Endothelial cell of umbilical vein (primary cell): Measurements from ENCODE around the gene DOCK4. TPM values are rescaled to one million over a fixed set of nuclear protein-coding genes. Genes with fewer than 3 reads are reported as not detected.

Experiments used
- BruUV-seq: library from RNA; stranded (reverse); fragments of 400-500 nt; replicated peaks from 2 replicates; lab custom pipeline; 2021; lab: Mats Ljungman, UMichigan
- CTCF ChIA-PET: fragments of 300-600, 350-600 bp; sonication (Branson Sonifier 250); formaldehyde crosslinking; loops from one replicate; lab custom pipeline; 2021; ENCODE audit warnings: antibody characterized with exemption, inconsistent platforms; lab: Charles Lee
- POLR2A ChIA-PET: fragments of 300-600, 350-600 bp; sonication (Branson Sonifier 250); formaldehyde crosslinking; loops from one replicate; lab custom pipeline; 2021; ENCODE audit warnings: antibody characterized with exemption, inconsistent platforms; lab: Charles Lee
- DNase-seq: peaks from one replicate; pipeline ENCODE4 v3.0.0-alpha.2; 2011; ENCODE audit warnings: low read depth, low spot score
- FAIRE-seq: peaks from 2 replicates; lab custom pipeline; 2011; peaks lifted over from hg19 to GRCh38; lab: Jason Lieb, UNC
- H2AFZ ChIP-seq: 2 replicates; pipeline ENCODE4 v1.6.0; 2012; ENCODE audit warnings: low read depth, low read length, control low read depth, inconsistent platforms
- H3K27ac ChIP-seq: 2 replicates; pipeline ENCODE4 v1.5.1; 2011; ENCODE audit warnings: low read depth, mild to moderate bottlenecking, control low read depth, low read length, moderate library complexity; ENCODE audit not compliant: insufficient read depth
- H3K27me3 ChIP-seq, 2 experiments: 2 replicates each; pipeline versions ENCODE4 v1.6.0 to v1.6.1; 2011; ENCODE audit warnings: low read length in 2 of 2, mixed read lengths in 1 of 2; ENCODE audit not compliant: control insufficient read depth in 2 of 2, insufficient read depth in 2 of 2
- H3K36me3 ChIP-seq, 2 experiments: 2 replicates in 1 of 2; 3 replicates in 1 of 2; pipeline ENCODE4 v1.5.1; 2011; ENCODE audit warnings: low read length in 2 of 2, mild to moderate bottlenecking in 1 of 2, moderate library complexity in 1 of 2; ENCODE audit not compliant: control insufficient read depth in 2 of 2, insufficient read depth in 2 of 2; ENCODE audit errors: extremely low read depth in 1 of 2
- H3K4me1 ChIP-seq: 3 replicates; pipeline ENCODE4 v1.5.1; 2011; ENCODE audit warnings: mild to moderate bottlenecking, low read length; ENCODE audit not compliant: control insufficient read depth, insufficient read depth; ENCODE audit errors: extremely low read depth
- H3K4me2 ChIP-seq: 2 replicates; pipeline ENCODE4 v1.6.1; 2011; ENCODE audit warnings: low read length, control low read depth, mixed read lengths; ENCODE audit not compliant: insufficient read depth
- H3K4me3 ChIP-seq, 3 experiments: fragments of 200-600 bp in 1 of 3; sonication (generic), shearing (Covaris generic) in 1 of 3; replicated peaks in 1 of 3; 2 replicates each; pipeline ENCODE4 v1.5.1; 2011 to 2016; ENCODE audit warnings: control low read depth in 3 of 3, low read length in 3 of 3, mild to moderate bottlenecking in 2 of 3, inconsistent platforms in 1 of 3, low read depth in 1 of 3, moderate library complexity in 1 of 3; ENCODE audit not compliant: insufficient read depth in 1 of 3
- H3K79me2 ChIP-seq: 2 replicates; pipeline ENCODE4 v1.6.0; 2012; ENCODE audit warnings: low read length, inconsistent platforms; ENCODE audit not compliant: control insufficient read depth, insufficient read depth
- H3K9ac ChIP-seq: replicated peaks from 2 replicates; pipeline ENCODE3; 2011; ENCODE audit warnings: low read length, control low read depth; ENCODE audit not compliant: insufficient read depth; ENCODE audit errors: extremely low read depth
- H3K9me1 ChIP-seq: replicated peaks from 3 replicates; pipeline ENCODE4 v1.6.0; 2011; ENCODE audit warnings: mild to moderate bottlenecking, low read length; ENCODE audit not compliant: control insufficient read depth, insufficient read depth; ENCODE audit errors: extremely low read depth
- H3K9me3 ChIP-seq: replicated peaks from 2 replicates; pipeline ENCODE4 v1.5.1; 2012; ENCODE audit warnings: low read length, inconsistent platforms; ENCODE audit not compliant: control insufficient read depth, insufficient read depth
- H4K20me1 ChIP-seq: replicated peaks from 2 replicates; pipeline ENCODE3; 2011; ENCODE audit warnings: mild to moderate bottlenecking, low read length; ENCODE audit not compliant: control insufficient read depth, insufficient read depth; ENCODE audit errors: extremely low read depth
- EZH2 ChIP-seq: IDR thresholded peaks from 2 replicates; pipeline ENCODE4 v1.6.1; 2012; ENCODE audit warnings: borderline replicate concordance, low read depth, mild to moderate bottlenecking, moderate library complexity, low read length, inconsistent platforms; ENCODE audit not compliant: severe bottlenecking
- FOS ChIP-seq: IDR thresholded peaks from 2 replicates; pipeline ENCODE4 v1.6.1; 2011; ENCODE audit warnings: mild to moderate bottlenecking, low read length, moderate library complexity, borderline replicate concordance; ENCODE audit not compliant: insufficient read depth
- GATA2 ChIP-seq: IDR thresholded peaks from 2 replicates; pipeline ENCODE4 v1.7.0; 2011; ENCODE audit warnings: low read depth, mild to moderate bottlenecking, moderate library complexity, mixed read lengths, low read length; ENCODE audit not compliant: insufficient read length, insufficient read depth
- JUN ChIP-seq: IDR thresholded peaks from 2 replicates; pipeline ENCODE4 v1.6.1; 2011; ENCODE audit warnings: borderline replicate concordance, low read depth; ENCODE audit not compliant: insufficient read length, insufficient read depth
- MYC ChIP-seq: IDR thresholded peaks from one replicate; pipeline ENCODE4 v1.6.1; 2011; ENCODE audit warnings: mild to moderate bottlenecking, low read depth, low read length
- POLR2A ChIP-seq: IDR thresholded peaks from 2 replicates; pipeline ENCODE4 v1.6.1; 2012; ENCODE audit warnings: low read depth, mild to moderate bottlenecking, control low read depth, low read length
- POLR2AphosphoS5 ChIP-seq: IDR thresholded peaks from 2 replicates; pipeline ENCODE4 v1.6.1; 2012; ENCODE audit warnings: low read depth, mild to moderate bottlenecking, control low read depth, low read length, moderate library complexity; ENCODE audit not compliant: insufficient read depth
- dilution Hi-C: fragments of 300-500 bp; cut with MboI; formaldehyde crosslinking; loops from one replicate; pipeline ENCODE4 v1.15.0; 2019; ENCODE audit warnings: low sequenced_read_pairs; ENCODE audit not compliant: extremely low pct_ligation_motif_present
- intact Hi-C: fragments of 100-400 bp; cut with micrococcal nuclease; formaldehyde crosslinking; loops from one replicate; pipeline ENCODE4 v1.10.0; 2022
- polyA plus RNA-seq, 4 experiments: library from polyadenylated mRNA; depleted of rRNA in 3 of 4; stranded (reverse) in 3 of 4; unstranded in 1 of 4; fragments of >200 nt; gene quantifications; 2 replicates each; pipeline versions ENCODE4 v1.2.1 to v1.2.3, GENCODE V29; 2011 to 2012; ENCODE audit warnings: missing spikeins in 1 of 4
- total RNA-seq: library from RNA; stranded (reverse); gene quantifications from 2 replicates; pipeline ENCODE4 v1.2.3, GENCODE V29; 2021
- TF ChIP-seq, protein P1 (sequence below), 2 donors: IDR thresholded peaks; 1 replicate in 1 of 2; 2 replicates in 1 of 2; pipeline ENCODE4 v1.5.1; 2011; ENCODE audit warnings: low read length in 2 of 2, mild to moderate bottlenecking in 2 of 2, moderate library complexity in 2 of 2, control low read depth in 1 of 2, inconsistent platforms in 1 of 2, low read depth in 1 of 2; ENCODE audit not compliant: insufficient read depth in 1 of 2; ENCODE audit errors: extremely low read depth in 1 of 2
- TF ChIP-seq, protein P2 (sequence below): IDR thresholded peaks from 2 replicates; pipeline ENCODE4 v1.6.1; 2011; ENCODE audit not compliant: insufficient read depth, insufficient read length

The DOCK4 gene
- total and polyA plus RNA-seq, 2 donors (not counting 3 experiments of a cell fraction or from before 2014, with no cell fraction given): 47.4 to 164 TPM

DNA sequence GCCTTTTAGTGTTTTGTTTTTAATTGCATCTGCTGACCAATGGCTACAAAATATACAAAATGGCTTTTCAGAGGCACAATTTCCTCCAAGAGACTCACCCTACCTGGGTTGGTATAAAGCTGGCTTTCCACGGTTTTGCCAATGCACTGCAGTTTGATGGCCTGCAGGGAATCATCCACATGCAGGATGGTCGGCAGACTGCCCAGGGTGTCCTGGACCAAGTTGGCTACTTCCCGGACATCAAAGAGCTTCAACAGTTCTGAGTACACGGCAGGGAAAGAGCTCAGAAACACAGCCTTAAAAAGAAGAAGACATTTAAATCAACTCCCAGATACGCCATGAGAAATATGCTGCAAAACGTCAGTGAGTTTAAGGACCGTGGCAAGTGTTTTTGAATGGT, 342.9 kb downstream of the DOCK4 start:
- Histone ChIP-seq H3K27ac (no peak overlapping the region), H4K20me1 (no peaks in the 10 kb centered on the region), H3K4me1 (peaks cover 5% of the 10 kb centered on the region), H2AFZ (no peak overlapping the region), H3K9ac (no peak overlapping the region), H3K9me1 (no peaks in the 10 kb centered on the region), H3K27me3 (no peaks in the 10 kb centered on the region), H3K4me2 (no peak overlapping the region), H3K79me2 (no peaks in the 10 kb centered on the region), H3K9me3 (no peaks in the 10 kb centered on the region), H3K36me3 (peaks cover 27 to 30% of the 10 kb centered on the region in 2 experiments), H3K4me3 (no peak overlapping the region)
- DNase-seq (no peak), FAIRE-seq (no peak)
- dilution Hi-C loops (no loop called here), intact Hi-C loops (no loop called here)
- CTCF ChIA-PET: interaction anchor here (1.0 to 2.0 kb wide), 4 partner anchors 8 to 29 kb away, joined by 3 to 11 read pairs (median 4); no protein-coding TSS in a partner anchor
- POLR2A ChIA-PET: interaction anchor here (1.4 kb wide), 1 partner anchor 10 kb away, joined by 4 read pairs; no protein-coding TSS in a partner anchor
- TF ChIP-seq EZH2 (no peak), JUN (no peak), GATA2 (no peak), FOS (no peak), MYC (no peak), POLR2AphosphoS5 (no peak), POLR2A (no peak)
- TF ChIP-seq, protein P1, sequence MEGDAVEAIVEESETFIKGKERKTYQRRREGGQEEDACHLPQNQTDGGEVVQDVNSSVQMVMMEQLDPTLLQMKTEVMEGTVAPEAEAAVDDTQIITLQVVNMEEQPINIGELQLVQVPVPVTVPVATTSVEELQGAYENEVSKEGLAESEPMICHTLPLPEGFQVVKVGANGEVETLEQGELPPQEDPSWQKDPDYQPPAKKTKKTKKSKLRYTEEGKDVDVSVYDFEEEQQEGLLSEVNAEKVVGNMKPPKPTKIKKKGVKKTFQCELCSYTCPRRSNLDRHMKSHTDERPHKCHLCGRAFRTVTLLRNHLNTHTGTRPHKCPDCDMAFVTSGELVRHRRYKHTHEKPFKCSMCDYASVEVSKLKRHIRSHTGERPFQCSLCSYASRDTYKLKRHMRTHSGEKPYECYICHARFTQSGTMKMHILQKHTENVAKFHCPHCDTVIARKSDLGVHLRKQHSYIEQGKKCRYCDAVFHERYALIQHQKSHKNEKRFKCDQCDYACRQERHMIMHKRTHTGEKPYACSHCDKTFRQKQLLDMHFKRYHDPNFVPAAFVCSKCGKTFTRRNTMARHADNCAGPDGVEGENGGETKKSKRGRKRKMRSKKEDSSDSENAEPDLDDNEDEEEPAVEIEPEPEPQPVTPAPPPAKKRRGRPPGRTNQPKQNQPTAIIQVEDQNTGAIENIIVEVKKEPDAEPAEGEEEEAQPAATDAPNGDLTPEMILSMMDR (IDR thresholded peaks at IDR 0.05; ENCODE audit: extremely low read depth in 1 of 2, insufficient read depth in 1 of 2, low read depth in 1 of 2, low read length in 2 of 2): no peak
- TF ChIP-seq, protein P2, sequence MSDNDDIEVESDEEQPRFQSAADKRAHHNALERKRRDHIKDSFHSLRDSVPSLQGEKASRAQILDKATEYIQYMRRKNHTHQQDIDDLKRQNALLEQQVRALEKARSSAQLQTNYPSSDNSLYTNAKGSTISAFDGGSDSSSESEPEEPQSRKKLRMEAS: no peak
- BruUV-seq: no TSS peak
